ENCODE data around the gene CCDC102B.
"Not testable (repeated sequence)": the region's sequence is repeated elsewhere in the genome, so short reads cannot be mapped to it uniquely, and the experiment has no call there.

The CCDC102B gene

DNA sequence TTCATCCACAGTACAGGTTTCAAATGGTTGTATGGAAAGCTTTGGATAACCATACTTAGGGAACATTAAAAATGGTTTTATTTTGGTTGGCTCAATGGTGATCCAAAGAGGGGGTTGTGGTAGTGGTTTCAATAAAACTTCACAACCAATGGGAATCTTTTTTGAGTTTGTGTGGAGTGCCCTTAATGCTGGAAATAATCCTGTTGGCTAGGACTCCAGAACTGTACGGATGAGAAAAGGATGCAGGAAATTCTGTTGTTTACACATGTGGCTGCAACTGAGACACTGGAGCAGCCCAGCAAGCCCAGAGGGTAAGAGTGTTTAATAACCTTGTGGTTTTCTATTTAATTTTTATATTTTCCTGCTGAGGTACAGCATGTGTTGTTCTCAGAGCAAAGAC is at the start of gene CCDC102B:
CCDC102B (plus strand) TSS at position 210 of the 400 bp plus-strand sequence. CDS start 38,684 bp downstream, outside the sequence.
- DNase-seq, result no peak

DNA sequence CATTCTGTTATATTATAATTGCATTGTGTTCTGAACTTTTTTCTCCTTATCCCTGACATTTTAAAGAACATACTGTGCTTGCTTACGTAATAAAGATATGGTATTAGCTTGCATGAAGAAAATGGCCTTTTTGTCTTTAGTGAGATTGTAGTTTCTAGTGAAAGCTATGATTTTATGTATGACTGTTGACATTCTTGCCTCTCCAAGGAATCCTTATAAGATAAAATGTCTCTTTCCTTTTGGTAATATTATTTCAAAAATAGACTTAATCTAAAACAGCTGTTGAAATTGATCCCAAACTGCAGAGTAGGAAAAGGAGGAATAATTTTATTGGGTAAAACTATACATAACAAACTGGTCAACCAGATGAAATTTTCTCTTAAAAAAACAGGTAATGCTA is 40.8 kb upstream of the CCDC102B start:
- no peak for DNase-seq

- no peak for DNase-seq
These were observed 38.6 kb upstream of the CCDC102B start for GRCh38 chr18:68759308-68759707.

- DNase-seq, result no peak
These were observed 34.8 kb upstream of the CCDC102B start for GRCh38 chr18:68763083-68763482.

DNA sequence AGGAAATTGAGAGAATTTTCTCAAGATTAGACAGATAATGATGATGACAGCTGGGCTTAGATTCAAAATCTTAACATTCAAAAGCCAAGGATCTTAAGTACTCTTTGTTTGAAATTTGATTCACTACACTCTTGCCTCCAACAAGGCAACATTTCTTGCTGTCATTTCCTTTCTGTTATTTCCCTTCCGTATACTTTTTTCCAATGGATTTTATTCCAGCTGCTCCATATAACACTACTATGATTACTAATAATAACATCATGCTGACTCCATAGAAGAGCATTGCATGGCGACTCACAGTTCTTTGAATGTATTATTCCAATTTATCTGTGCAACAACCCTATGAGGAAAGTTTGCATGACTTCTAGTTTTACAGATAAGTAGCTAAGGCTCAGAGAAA is 33.9 kb upstream of the CCDC102B start:
- DNase-seq, result no peak

DNA sequence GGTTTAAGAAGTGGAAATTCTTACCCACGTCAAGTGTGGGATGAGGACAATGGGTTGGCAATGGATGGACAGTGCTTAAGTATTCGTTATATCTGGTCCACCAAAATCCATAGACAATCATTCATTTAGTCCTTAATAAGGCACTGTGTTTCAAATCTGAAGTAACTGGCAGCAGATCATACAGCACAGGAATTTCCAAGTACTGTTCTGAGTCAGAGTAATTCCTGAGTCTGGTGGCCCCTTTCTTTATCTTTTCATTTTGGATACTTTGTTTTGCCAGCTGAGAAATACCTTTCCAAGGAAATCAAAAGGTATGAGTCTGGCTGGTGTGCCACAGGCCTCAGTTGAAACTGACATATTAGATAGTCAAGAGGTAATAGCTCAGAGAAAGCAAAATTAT is 31.4 kb upstream of the CCDC102B start:
- DNase-seq, result no peak

- DNase-seq, result no peak
These were observed 28.4 kb upstream of the CCDC102B start for GRCh38 chr18:68769461-68769860.

DNA sequence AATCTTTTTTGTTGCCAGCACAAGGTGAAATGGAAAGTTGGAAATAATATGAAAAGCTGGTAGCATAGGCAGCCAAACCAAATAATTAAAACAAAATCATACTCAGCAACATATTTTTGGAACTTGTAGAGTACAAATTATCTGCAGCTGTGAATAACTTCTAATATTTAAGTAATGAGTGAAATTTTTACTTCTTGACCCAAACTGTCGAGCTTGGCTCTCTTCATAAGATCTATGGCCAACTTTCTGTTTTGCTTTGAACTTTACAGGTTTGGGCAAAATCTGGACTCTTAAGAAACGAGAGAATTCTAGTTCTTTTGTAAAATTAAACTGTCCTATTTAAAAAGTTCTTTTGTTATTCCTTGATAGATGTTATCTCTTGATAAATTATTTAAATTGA is 25.6 kb upstream of the CCDC102B start:
- DNase-seq, result no peak

DNA sequence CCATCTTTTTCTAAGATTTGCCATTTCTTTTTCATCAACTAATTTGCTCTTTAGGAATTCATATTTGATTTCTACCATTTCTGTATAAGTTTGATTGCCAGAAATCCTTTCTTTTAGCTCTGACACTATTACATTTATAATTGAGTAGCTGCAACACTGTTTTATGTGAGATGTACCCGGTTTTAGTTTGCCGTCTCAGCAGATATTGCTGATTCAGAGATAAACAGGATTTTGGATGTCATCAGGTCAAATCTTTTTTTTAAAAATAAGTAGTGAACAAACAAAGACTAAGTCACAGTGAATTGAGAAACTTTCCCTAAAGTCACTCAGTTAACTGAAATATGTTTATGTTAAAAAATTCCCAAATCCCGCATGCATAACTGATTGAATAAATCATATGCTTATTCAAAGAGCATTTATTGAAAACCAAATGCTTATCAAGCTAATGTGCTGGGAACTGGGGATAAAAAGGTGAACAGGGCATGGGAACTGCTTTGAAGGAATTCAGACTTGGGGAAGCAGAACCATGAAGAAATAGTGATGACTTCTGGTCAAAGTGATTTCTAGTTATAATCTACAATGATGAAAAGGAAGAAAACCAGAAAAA is 19.5 kb upstream of the CCDC102B start:
- DNase-seq, result no peak

- DNase-seq, result no peak
These were observed 18.7 kb upstream of the CCDC102B start for GRCh38 chr18:68779169-68779568.

DNA sequence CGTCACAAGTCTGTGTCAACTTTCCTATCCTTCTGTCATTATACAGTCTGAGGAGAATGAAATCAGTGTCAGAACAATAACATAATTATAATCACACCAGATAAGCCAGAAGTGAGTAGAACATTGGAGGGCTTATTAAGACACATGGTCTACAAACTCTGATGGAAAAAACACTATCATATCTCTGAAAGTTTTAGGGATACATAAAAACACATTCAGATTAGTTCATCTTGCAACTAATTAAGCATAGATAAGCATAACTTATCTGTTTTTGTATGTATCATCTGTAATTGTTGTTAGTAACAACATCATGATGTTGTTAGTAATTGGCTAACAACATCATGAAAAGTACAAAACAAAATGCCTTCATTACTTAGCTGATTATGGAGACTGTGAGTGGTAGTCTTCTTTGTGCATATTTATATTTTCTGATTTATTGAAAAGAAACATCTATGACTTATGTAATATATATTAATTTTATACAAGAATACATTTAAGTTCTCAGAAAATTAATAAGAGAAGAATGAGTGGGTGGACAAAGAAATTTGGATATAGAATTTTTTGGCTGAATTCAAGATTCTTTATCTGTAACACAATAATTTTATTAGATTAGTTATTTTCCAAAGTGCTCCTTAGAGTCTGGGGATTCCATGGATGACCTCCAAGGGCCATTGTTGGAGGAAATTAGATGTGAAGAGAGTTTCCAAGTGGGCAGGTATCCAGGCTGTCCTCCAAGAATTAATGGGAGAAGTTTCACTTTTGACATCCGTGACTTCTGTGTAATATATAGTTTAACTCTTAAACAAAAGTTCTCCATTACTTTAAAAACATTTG is 16.9 kb upstream of the CCDC102B start:
- DNase-seq, result no peak

GRCh38 chr18:68783506-68783905 is 14.4 kb upstream of the CCDC102B start:
- DNase-seq, result no peak

- no peak for DNase-seq
These were observed 13.8 kb upstream of the CCDC102B start for GRCh38 chr18:68784071-68784470.

DNA sequence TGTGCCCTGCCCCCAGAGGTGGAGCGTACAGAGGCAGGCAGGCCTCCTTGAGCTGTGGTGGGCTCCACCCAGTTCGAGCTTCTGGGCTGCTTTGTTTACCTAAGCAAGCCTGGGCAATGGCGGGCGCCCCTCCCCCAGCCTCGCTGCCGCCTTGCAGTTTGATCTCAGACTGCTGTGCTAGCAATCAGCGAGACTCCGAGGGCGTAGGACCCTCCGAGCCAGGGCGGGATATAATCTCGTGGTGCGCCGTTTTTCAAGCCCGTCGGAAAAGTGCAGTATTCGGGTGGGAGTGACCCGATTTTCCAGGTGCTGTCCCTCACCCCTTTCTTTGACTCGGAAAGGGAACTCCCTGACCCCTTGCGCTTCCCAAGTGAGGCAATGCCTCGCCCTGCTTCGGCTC is 7.6 kb upstream of the CCDC102B start:
- not testable (repeated sequence) for DNase-seq

- DNase-seq, result no peak
These were observed 6.1 kb upstream of the CCDC102B start for GRCh38 chr18:68791801-68792200.

- DNase-seq, result no peak
These were observed 3.9 kb upstream of the CCDC102B start for GRCh38 chr18:68793951-68794350.

DNA sequence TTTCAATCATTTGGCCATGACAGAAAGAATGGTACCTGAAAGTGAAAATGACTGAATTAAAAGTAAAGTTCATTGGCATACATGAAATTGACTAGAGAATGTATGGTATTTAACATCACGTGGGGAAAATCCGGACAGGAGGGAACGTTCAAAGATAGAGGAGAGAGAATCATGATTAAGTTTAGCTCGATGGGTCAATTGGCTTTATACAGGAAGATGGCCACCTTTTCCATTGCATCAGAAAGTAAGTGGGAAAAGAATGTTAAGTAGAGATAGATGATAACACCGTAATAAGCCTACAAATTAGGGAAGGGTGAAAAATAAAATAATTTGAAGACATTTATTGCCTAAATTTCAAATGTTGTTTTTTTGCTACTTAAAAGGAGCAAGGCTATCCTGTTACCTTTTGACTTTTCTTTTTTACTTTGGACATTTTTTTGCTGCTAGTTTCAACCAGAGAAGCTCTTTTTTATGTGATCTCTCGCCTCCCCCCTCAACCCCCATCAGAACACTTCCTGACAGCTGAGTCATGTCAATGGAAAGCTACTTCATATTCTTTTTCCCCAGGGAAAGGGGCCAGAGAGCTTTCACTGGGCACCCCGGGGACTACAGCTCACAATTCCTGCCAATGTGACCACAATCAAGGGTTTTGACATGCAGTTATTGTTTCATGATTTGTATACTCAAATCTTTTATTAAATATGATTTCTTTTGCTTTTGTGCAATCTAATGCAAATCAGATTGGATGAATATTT is 767 bp upstream of the CCDC102B start:
- no peak for DNase-seq

DNA sequence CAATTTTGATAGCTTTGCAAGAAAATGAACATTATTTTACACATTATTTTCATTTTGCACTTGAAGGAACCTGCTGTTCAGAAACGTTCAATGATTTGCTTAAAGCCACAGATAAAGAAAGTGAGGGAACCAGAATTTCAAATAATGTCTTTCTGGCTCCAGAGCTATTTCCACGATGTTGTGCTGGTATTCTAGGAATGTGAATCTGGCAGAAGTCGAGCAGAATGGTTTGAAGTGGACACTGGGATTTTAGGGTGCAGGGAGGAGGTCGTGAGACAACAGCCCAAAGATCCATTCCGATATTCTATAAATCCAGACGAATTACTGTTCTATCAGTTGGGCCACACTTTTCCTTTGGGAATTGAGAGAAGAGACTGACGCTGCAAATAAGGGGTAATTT is 2.2 kb downstream of the CCDC102B start:
- no peak for DNase-seq

- DNase-seq, result no peak
These were observed 5.5 kb downstream of the CCDC102B start for GRCh38 chr18:68803356-68803755.

- DNase-seq, result no peak
These were observed 19.7 kb downstream of the CCDC102B start for GRCh38 chr18:68817584-68817983.

DNA sequence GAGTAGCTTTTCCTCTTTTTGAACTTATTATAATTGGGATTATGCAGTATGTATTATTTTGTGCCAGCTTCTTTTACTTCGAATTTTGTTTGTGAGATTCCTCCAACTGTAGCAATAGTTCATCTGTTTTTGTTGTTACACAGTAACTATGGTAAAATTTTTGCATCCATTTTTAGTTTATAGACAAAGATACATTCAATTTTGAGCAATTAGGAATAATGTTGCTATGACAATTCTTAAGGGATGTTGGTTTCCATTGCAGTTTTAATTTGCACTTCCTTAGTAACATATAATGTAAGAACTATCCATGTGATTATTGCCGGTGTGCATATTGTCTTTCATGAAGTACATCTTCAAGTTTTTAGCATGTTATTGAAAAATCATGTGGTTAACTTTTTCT is 20.7 kb downstream of the CCDC102B start:
- no peak for DNase-seq

- DNase-seq, result no peak
These were observed 25.0 kb downstream of the CCDC102B start for GRCh38 chr18:68822926-68823325.

DNA sequence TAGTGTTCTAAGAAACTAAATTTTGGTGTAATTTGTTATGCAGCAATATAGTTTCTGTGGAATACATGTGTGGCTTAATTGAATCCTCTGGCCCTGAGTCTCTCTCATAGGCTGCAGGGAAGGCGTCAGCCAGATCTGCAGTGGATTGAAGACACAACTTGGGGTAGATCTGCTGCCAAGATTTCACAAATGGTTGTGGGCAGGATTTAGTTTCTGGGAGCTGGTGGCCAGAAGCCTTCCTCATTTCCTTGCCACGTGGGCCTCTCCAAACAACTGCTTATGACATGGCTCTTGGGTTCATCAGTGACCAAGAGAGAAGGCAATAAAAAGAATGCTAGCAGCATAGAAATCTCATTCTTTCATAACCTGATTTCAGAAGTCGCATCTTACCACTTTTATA is 28.2 kb downstream of the CCDC102B start:
- no peak for DNase-seq

Data from activated naive CD4-positive, alpha-beta T cell treated with anti-CD3 and anti-CD28 coated beads, Interleukin-2, amount 50 U/mL, for 16 hours (primary cell).